MM.1S (cell line): Measurements from ENCODE around the gene CFAP251.

Experiments used
- EZH2 ChIP-seq: fragments of 300-600 bp; sonication (generic); optimal IDR thresholded peaks from 2 replicates; pipeline ENCODE3; 2017; ENCODE audit warnings: low read depth, mild to moderate bottlenecking, antibody characterized with exemption, low read length, mixed read lengths
- EZH2phosphoT487 ChIP-seq: fragments of 300-600 bp; sonication (generic); IDR thresholded peaks from 2 replicates; pipeline ENCODE4 v1.6.1; 2018; ENCODE audit warnings: antibody characterized with exemption, low read length
- TF ChIP-seq, protein P1 (sequence below): fragments of 300-600 bp; sonication (generic); IDR thresholded peaks from 2 replicates; pipeline ENCODE4 v1.5.1; 2016; ENCODE audit warnings: antibody characterized with exemption, low read length, mixed read lengths

GRCh38 chr12:121953695-121954094 is 35.3 kb downstream of the CFAP251 start:
- TF ChIP-seq, protein P1, sequence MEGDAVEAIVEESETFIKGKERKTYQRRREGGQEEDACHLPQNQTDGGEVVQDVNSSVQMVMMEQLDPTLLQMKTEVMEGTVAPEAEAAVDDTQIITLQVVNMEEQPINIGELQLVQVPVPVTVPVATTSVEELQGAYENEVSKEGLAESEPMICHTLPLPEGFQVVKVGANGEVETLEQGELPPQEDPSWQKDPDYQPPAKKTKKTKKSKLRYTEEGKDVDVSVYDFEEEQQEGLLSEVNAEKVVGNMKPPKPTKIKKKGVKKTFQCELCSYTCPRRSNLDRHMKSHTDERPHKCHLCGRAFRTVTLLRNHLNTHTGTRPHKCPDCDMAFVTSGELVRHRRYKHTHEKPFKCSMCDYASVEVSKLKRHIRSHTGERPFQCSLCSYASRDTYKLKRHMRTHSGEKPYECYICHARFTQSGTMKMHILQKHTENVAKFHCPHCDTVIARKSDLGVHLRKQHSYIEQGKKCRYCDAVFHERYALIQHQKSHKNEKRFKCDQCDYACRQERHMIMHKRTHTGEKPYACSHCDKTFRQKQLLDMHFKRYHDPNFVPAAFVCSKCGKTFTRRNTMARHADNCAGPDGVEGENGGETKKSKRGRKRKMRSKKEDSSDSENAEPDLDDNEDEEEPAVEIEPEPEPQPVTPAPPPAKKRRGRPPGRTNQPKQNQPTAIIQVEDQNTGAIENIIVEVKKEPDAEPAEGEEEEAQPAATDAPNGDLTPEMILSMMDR = no peak
- TF ChIP-seq EZH2phosphoT487 = no peak
- TF ChIP-seq EZH2 = no peak
